IPS-15b (cell line): Measurements from ENCODE around the gene MICAL2.

ENCODE experiments used
- H3K27me3 ChIP-seq: one replicate; pipeline ENCODE4 v1.6.1; 2013; ENCODE audit warnings: low read length; ENCODE audit not compliant: control insufficient read depth, insufficient read depth
- H3K36me3 ChIP-seq: one replicate; pipeline ENCODE4 v1.6.1; 2013; ENCODE audit warnings: low read length; ENCODE audit not compliant: control insufficient read depth, insufficient read depth
- H3K4me1 ChIP-seq: one replicate; pipeline ENCODE4 v1.6.1; 2013; ENCODE audit warnings: mild to moderate bottlenecking, low read length; ENCODE audit not compliant: control insufficient read depth, insufficient read depth
- H3K4me3 ChIP-seq: one replicate; pipeline ENCODE4 v1.5.1; 2013; ENCODE audit warnings: low read depth, low read length
- H3K9ac ChIP-seq: one replicate; pipeline ENCODE4 v1.6.1; 2013; ENCODE audit warnings: low read depth, mild to moderate bottlenecking, low read length
- H3K9me3 ChIP-seq: one replicate; pipeline ENCODE4 v1.6.1; 2013; ENCODE audit warnings: mild to moderate bottlenecking, low read length; ENCODE audit not compliant: control insufficient read depth, insufficient read depth

Gene MICAL2

DNA sequence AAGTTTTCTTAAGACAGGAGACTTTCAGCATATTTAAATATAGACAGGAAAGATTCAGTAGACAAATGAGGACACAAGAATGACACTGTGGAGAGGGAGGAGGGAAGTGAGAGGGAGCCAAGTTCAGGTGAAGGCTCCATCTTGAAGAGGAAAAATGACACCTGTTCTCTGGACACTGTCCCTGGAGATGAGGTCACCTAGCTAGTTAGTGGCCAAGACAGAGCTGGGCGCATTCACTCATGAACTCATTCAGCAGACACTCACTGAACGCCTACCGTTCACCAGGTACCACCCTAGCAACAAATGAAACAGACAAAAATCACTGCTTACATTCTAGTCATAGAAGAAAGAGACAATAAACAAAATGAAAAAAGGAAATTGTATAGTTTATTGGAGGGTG lies 163.7 kb downstream of the MICAL2 start:
- H3K4me1 ChIP-seq, result no peaks in the 10 kb centered on the region
- H3K36me3 ChIP-seq, result no peaks in the 10 kb centered on the region
- H3K27me3 ChIP-seq, result no peaks in the 10 kb centered on the region
- no peaks in the 10 kb centered on the region for H3K9me3 ChIP-seq
- no peak overlapping the region for H3K4me3 ChIP-seq
- no peak overlapping the region for H3K9ac ChIP-seq

DNA sequence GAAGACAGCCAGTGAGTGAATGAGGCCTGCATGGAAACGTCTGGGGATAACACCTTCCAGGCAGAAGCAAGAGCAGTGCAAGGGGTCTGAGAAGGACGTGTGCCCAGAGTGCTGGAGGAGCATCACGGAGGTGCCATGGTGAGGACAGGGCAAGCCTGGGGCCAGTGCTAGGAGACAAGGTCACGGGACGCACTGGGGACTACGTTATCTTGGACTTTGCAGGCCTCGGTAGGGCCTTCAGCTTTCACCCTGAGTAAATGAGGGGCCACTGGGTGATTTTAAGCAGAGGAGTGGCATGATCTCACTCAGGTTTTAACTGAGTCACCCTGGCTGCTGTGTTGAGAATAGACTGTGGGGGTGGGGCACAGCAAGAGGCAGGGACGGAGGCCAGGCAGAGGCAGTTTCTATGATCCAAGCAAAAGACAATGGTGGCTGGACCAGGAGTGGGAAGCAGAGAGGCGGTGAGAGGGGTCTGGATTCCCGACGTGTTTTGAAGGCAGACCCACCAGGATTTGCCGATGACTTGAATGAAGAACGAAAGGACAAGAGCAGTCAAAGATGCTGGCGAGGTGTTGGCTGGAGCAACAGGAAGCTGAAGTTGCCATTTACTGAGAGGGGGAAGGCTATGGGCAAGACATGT lies 164.3 kb downstream of the MICAL2 start:
- Histone ChIP-seq H3K27me3 (no peaks in the 10 kb centered on the region), H3K36me3 (no peaks in the 10 kb centered on the region), H3K4me1 (no peaks in the 10 kb centered on the region), H3K9ac (no peak overlapping the region), H3K9me3 (no peaks in the 10 kb centered on the region), H3K4me3 (no peak overlapping the region)

DNA sequence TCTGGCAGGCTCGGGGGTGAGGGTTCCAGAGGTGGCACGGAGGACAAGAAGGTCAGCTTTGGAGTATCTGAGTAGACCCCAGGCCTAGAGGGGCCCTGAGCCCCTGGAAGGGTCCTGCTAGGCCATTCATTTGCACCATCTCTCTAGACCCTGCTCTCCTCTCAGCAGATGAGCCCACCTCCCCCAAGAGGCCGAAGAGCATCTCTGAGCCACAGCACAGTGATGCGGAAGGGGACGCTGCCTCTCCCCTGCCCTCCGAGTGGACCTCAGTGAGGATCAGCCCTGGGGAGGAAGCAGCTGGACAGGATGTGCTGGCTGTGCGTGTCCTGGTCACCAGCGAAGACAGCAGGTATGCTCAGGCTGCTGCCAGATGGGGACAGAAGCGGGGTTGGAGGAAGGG lies 165.4 kb downstream of the MICAL2 start:
- Histone ChIP-seq H3K4me1 (no peaks in the 10 kb centered on the region), H3K9me3 (no peaks in the 10 kb centered on the region), H3K36me3 (no peaks in the 10 kb centered on the region), H3K27me3 (no peaks in the 10 kb centered on the region), H3K4me3 (no peak overlapping the region), H3K9ac (no peak overlapping the region)

DNA sequence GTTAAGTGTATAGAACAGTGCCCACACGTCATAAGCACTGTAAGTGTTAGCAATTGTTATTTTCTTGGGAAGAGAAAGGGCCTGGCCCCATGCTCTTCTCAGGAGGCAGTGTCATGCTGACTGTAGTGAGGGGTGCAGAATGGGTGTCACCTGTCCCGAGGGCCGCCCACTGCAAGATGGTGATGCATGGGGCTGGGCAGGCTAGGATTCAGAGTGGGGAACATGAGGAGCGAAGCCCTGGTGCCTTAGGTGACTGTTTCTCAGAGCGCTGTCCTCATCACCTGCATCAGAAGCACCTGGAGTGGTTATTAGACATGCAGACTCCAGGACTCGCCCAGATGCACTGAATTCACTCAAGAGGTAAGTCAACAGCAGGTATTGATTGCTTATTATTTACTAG lies 166.0 kb downstream of the MICAL2 start:
- Histone ChIP-seq H3K9me3 (no peaks in the 10 kb centered on the region), H3K4me3 (no peak overlapping the region), H3K9ac (no peak overlapping the region), H3K27me3 (no peaks in the 10 kb centered on the region), H3K4me1 (no peaks in the 10 kb centered on the region), H3K36me3 (no peaks in the 10 kb centered on the region)

DNA sequence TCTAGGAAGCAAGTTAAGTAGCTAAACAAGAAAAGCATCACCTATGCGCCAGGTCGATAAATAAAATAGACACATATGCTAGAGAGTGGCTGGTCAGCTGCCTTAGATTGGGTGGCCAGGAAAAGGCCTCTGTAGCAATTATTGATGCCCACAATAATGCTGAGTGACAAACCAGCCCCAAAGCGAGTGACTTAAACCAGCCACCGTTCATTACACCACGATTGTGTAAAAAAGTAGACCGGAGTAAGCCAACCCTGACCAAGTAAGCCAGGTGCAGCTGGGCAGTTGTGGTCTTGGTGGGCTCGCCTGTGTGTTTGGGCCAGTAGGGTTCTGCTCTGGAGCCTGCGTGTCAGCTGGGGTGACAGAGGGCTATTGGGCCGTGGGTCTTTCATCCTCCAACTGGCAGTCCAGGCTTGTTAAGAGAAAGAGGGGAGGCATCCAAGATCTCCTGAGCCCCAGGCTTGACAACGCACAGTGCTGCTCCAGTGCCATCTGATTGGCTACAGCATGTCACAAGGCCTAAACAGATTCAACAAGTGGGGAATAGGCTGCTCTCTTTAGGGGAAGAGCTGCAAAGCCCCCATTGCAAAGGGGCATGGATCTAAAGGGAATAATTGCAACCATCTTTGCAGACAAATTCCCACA lies 166.6 kb downstream of the MICAL2 start:
- Histone ChIP-seq H3K4me1 (no peaks in the 10 kb centered on the region), H3K36me3 (no peaks in the 10 kb centered on the region), H3K9ac (no peak overlapping the region), H3K4me3 (no peak overlapping the region), H3K9me3 (no peaks in the 10 kb centered on the region), H3K27me3 (no peaks in the 10 kb centered on the region)

DNA sequence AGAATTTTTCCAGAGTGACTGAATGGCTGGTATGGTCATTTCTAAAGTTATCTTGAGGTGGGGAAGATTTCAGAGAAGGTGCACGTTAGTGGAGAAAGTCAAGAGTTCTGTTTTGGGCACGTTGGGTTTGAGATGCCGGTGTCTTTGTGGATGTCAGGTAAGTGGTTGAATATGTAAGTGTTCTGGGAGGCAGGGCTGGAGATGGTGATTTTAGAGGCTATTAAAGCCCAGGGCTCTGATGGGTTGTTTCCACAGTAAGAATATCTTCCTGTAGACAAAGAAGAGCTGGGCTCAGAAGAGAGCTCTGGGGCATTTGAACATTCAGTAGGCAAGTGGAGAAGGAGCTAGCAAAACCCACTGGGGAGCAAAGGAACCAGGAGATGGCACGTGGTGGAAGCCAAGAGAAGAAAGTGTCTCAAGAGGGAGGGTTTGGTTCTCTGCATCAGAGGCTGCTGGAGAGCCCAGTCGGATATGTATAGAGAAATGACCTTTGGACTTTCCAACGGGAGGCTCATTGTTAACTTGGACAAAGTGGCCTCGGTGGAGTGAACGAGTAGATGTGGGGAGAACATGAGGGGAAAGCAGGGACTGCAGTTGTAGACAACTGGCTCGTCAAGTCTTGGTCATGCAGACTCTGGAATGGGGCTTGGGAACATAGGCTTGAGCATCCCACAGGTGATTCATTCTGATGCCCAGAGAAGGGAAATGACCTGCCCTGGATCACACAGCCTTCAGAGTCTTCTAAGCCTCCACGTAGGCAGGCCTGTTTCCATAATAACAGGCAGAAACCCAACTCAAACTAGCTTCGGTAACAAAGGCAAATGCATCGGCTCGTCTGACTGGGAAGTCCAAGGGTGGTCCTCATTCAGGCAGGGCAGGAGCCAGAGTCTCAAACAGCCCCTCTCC lies 168.6 kb downstream of the MICAL2 start:
- H3K9me3 ChIP-seq, result no peaks in the 10 kb centered on the region
- H3K9ac ChIP-seq, result no peak overlapping the region
- H3K4me3 ChIP-seq, result no peak overlapping the region
- no peaks in the 10 kb centered on the region for H3K4me1 ChIP-seq
- no peaks in the 10 kb centered on the region for H3K36me3 ChIP-seq
- H3K27me3 ChIP-seq, result no peaks in the 10 kb centered on the region

DNA sequence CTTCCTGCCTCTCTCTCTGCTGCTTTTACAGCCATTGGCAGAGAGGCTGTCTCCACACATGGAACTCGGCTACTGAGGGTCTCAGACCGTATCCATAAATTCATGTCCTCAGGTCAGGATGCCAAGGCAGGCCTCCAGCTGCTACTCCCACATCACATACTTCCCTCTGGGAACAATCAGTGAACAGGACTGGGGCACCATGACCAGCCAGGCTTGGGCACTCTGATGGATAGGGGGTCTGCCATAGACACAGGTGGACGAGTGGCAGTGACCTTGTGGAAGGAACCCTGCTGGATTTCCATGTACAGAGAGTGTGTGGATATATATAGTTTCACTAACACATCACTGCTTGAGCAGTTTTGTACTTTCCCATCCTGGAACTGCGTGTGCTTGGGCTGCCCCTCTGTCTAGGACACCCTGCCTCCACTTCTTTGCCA lies 169.3 kb downstream of the MICAL2 start:
- no peaks in the 10 kb centered on the region for H3K36me3 ChIP-seq
- H3K27me3 ChIP-seq, result no peaks in the 10 kb centered on the region
- H3K9me3 ChIP-seq, result no peaks in the 10 kb centered on the region
- H3K4me1 ChIP-seq, result no peaks in the 10 kb centered on the region
- H3K9ac ChIP-seq, result no peak overlapping the region
- H3K4me3 ChIP-seq, result no peak overlapping the region

DNA sequence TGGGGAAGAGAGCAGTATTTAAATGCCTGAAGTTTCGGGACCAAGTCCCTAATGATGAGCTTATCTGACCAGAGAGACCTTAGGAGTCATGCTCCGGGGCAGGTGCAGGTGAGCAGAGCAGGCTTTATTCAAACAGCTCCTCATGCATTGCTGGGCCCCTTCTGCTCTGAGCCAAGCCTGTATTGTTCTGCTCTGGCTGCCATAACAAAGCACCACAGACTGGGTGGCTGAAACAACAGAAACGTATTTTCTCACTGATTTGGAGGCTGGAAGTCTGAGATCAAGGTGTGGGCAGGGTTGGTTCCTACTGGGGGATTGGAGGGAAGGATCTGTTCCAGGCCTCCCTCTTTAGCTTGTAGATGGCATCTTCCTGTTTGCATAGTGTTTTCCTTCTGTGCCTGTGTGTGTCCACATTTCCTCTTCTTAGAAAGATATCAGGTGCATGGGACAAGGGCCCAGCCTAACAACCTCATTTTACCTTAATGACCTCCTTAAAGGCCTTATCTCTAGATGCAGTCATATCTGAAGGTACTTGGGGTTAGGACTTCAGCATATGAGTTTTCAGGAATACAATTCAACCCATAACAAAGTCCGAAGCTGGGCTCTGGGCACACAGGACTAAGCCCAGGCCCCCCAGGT lies 169.9 kb downstream of the MICAL2 start:
- Histone ChIP-seq H3K36me3 (no peaks in the 10 kb centered on the region), H3K9me3 (no peaks in the 10 kb centered on the region), H3K9ac (no peak overlapping the region), H3K4me1 (no peaks in the 10 kb centered on the region), H3K4me3 (no peak overlapping the region), H3K27me3 (no peaks in the 10 kb centered on the region)

DNA sequence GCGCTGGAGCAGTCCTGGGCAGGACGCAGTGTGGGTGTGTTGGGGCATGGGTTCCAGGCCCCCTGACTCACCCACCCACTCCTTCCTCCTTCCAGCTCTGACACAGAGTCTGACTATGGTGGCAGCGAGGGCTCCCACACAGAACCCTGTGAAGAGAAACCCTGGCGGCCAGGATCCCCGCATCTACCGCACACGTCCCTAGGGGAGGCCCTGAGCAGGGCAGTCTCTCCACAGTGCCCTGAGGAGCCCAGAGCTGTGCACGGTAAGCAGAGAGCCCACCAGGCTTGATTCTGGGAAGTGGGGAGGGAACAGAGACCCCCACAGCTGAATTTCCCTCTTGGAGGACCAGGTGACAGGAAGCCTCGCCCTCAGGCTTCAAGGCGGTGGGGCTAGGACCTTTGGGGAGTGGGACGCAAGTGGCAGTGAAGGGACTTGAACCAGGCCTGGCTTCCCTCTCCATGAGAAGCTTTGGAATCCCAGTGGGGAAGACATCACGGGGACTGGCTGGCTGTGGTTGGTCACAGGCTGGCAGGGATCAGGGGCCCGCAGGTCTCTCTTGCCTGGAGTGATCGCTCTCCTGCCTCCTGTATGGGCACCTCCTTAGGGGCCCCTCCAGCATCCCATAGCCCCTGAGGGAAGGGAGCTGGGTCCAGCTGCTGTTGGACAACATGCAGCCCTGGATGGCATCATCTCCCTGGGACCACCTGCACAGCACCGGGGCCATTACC lies 170.6 kb downstream of the MICAL2 start:
- no peaks in the 10 kb centered on the region for H3K27me3 ChIP-seq
- H3K36me3 ChIP-seq, result no peaks in the 10 kb centered on the region
- H3K4me1 ChIP-seq, result no peaks in the 10 kb centered on the region
- no peaks in the 10 kb centered on the region for H3K9me3 ChIP-seq
- H3K4me3 ChIP-seq, result no peak overlapping the region
- H3K9ac ChIP-seq, result no peak overlapping the region

DNA sequence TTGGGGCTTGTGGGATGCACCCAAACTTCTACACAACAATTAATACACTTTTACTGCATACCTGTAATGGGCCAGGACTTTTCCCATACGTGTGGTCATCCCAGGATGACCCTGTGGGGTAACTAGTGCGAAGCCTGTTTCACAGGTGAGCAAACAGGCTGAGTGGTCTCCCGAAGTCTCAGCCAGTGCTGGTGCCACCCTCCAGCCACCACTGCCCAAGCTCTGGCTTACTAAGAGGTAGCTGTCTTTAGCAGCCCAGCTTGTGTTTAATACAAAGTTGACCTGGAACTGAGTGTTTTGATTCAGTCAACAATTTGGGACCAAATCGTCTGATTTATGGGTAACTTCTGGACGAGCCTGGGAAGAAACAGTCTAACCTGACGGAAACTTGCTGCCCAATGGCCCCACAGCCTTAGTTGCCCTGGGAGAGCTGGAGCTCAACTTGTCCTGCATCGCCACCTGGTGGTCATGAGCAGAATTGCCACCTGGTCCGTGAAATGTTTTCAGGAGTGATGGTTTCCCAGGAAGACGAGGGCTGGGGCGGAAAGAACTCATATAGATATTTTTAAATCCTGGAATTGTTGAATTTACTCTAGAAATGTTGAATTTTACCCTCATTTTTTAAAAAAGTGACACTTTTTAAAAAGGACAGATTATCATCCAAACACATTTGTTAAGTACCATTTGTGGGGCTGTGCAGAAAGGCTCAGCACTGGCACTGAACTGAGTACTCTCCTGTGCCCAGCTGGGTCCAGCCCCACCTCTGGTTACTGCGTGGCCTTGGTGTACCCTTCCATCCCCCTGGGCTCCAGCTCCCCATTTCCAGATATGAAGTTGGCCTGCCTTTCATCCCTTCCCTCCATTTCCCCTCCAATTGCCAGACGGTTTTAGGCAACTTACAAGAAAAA lies 171.4 kb downstream of the MICAL2 start:
- H3K9ac ChIP-seq, result no peak overlapping the region
- no peaks in the 10 kb centered on the region for H3K9me3 ChIP-seq
- H3K36me3 ChIP-seq, result no peaks in the 10 kb centered on the region
- H3K4me1 ChIP-seq, result no peaks in the 10 kb centered on the region
- H3K4me3 ChIP-seq, result no peak overlapping the region
- H3K27me3 ChIP-seq, result no peaks in the 10 kb centered on the region
